ENCODE data around the gene PLA2G6. TPM values are rescaled to one million over a fixed set of nuclear protein-coding genes. Genes with fewer than 3 reads are reported as not detected.

PLA2G6 gene
- total RNA-seq, 1 experiment from 2014 or later, result 36.0 TPM

DNA sequence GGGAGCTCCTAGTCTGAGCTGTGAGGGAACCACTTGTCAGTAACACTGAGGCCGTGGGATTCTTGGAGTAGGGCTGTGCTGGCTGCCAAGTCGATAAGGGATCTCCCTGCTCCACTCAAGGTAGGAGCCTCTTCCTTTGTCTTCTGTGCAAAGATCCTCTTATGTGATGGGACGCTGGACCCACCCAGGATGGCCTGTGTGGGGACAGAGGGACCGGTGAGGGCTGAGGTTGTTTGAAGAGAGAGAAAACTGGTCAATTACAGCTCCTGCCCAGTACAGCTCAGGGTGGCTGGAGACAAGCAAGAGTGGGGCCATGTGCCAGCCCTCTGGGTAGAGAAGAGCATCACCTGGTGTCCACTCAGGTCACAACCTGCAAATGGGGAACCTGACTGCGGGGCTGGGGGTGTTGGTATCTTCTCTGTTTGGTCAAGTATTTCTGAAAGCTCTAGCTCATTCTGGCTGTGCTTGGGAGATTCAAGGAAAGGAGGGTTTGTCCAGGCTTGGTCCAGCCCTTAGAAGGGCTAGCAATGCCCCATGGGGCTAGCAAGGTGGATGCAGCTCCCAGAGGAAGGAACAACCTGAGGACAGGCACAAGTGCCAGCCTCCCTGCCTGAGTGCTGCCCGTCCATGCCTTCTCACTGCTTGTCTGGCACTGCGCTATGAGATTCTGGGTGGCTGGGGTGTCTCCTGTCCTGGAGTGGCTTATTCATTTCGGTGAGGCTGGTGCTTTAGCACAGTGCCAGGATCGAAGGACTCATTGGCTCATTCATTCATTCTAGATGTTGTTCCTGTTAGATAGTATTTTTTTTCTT, 43.5 kb downstream of the PLA2G6 start:
- Histone ChIP-seq H3K9me2 (ENCODE audit: insufficient read depth) (no peaks in the 10 kb centered on the region), H2AFZ (ENCODE audit: low read depth, low read length, poor library complexity, severe bottlenecking) (no peak overlapping the region), H3K9ac (ENCODE audit: low read length) (no peak overlapping the region), H3K4me2 (ENCODE audit: low read length) (no peak overlapping the region), H3K27ac (ENCODE audit: low read depth, low read length) (no peak overlapping the region), H3K36me3 (ENCODE audit: control insufficient read depth in 1 of 2, insufficient read depth in 2 of 2, low read length in 2 of 2) (no peaks in the 10 kb centered on the region; a peak in 1 of 4 replicates), H4K20me1 (ENCODE audit: insufficient read depth) (no peaks in the 10 kb centered on the region), H3K79me2 (ENCODE audit: insufficient read depth, low read length) (no peaks in the 10 kb centered on the region), H3K4me3 (replicated peaks in 1 of 2; ENCODE audit: low read depth in 1 of 2, low read length in 2 of 2) (no peak overlapping the region), H3K27me3 (ENCODE audit: insufficient read depth, low read length) (no peaks in the 10 kb centered on the region), H3K9me3 (ENCODE audit: control insufficient read depth in 1 of 2, insufficient read depth in 1 of 2, low read depth in 1 of 2, low read length in 2 of 2) (no peaks in the 10 kb centered on the region), H3K4me1 (ENCODE audit: control insufficient read depth in 1 of 2, insufficient read depth in 2 of 2, low read length in 2 of 2) (peaks cover 14 to 17% of the 10 kb centered on the region in 2 experiments)
- intact Hi-C loops (cut with micrococcal nuclease), result no loop called here
- CTCF ChIA-PET, result no interaction called here
- no peak for DNase-seq (ENCODE audit: low read depth, low spot score)
- TF ChIP-seq JUND (IDR thresholded peaks at IDR 0.05), result no peak
- no peak for TF ChIP-seq MAX (IDR thresholded peaks at IDR 0.05)
- TF ChIP-seq EZH2phosphoT487 (IDR thresholded peaks at IDR 0.05; ENCODE audit: borderline replicate concordance), result no peak
- TF ChIP-seq RAD21 (IDR thresholded peaks at IDR 0.05; ENCODE audit: low read depth), result no peak
- TF ChIP-seq TCF7L2 (IDR thresholded peaks at IDR 0.05; ENCODE audit: borderline replicate concordance, extremely low read depth, insufficient read depth, insufficient read length), result no peak
- TF ChIP-seq CBX3 (IDR thresholded peaks at IDR 0.05; ENCODE audit: low read depth), result no peak
- no peak for TF ChIP-seq POLR2A (IDR thresholded peaks at IDR 0.05; ENCODE audit: borderline replicate concordance, extremely low read depth, insufficient read depth, insufficient read length)
- no peak for TF ChIP-seq SP1 (IDR thresholded peaks at IDR 0.05; ENCODE audit: low read depth)
- no peak for TF ChIP-seq CTCF (IDR thresholded peaks at IDR 0.05 in 2 of 3, conservative IDR thresholded peaks at IDR 0.05 in 1 of 3; ENCODE audit: borderline replicate concordance in 1 of 3, insufficient read depth in 1 of 3, low read depth in 2 of 3, low read length in 2 of 3)
- TF ChIP-seq YY1 (IDR thresholded peaks at IDR 0.05; ENCODE audit: extremely low read depth, insufficient replicate concordance, low read depth, low read length), result no peak
- no peak for TF ChIP-seq ELF1 (IDR thresholded peaks at IDR 0.05; ENCODE audit: borderline replicate concordance, low read depth)
- no TSS peak for BruUV-seq (replicated peaks)
- RAD21 ChIA-PET (ENCODE audit: low non-redundant PET in 1 of 2, low total read pairs in 2 of 2, uncharacterized antibody in 2 of 2, unreplicated experiment in 2 of 2), result no interaction called here
- ATAC-seq, result no peak
- POLR2A ChIA-PET, result no interaction called here
